HG02981 (cell line): ENCODE data around the gene KRTAP5-6.

ENCODE experiments used
- ATAC-seq: cut with Tn5 transposase; IDR thresholded peaks from one replicate; pipeline ENCODE4 v1.9.1; 2021; ENCODE audit warnings: mild to moderate bottlenecking, moderate library complexity; ENCODE audit not compliant: unreplicated experiment

Gene KRTAP5-6

DNA sequence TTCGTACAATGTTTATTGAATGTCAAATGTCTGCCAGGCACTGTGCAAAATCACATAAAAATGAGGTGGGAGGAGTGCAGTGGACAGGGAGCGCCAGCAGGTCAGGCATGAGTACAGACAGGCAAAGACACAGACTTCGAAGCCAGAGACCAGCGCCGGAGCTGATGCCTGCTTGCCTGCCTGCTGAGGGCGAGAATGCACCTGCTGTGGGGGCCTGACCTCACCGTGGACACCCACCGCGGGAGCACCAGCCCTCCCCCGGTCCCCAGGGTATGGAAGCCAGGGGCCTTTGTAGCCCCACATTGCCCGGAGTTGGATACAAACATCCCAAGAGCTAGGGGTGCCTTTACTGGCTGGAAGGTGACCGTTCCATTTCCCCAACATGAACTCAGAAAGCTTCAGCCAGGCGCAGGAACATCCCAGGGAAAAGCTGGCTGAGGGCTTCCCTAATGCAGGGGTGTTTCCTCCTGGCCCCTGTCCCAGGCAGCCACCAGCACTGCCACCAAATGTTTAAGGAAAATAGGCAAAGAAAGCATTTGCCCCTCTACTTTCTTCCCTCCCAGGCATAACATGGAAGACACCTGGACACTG is 35.5 kb downstream of the KRTAP5-6 start:
- no peak for ATAC-seq

DNA sequence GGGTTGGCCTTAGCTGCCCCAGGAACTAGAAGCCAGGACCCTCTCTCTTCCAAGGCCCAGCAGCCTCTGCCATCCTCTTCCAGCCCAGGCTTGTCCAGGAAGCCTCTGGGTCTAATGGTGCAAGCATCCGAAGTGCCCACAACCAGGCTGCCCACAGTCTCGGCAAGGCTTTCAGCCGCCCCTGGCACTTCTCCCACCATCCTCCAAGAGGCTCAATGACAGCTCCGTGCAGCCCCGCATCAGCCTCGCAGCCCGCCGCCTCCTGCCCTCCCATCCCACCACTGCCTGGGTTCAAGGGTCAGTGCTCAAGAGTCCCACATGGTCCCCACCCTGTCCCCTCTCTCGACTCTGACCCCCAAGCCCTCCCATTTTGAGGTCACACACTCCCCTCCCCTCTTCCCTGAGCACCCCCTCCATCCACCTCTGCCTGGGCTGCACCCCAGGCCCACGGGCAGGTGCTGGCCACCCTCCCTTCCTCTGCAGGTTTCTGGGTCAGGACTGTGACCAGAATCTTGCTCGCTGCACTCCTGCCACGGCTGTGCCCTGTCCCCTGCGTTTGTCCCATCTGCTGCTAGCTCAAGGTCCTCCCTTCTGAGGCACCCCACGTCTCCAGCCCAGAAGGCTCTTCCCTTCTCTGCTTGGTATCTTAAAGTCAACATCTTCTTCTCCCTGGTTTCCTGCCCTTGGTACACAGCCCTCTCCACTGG is 36.2 kb downstream of the KRTAP5-6 start:
- no peak for ATAC-seq

- ATAC-seq, result no peak
These were observed 37.0 kb downstream of the KRTAP5-6 start for GRCh38 chr11:1733716-1734640.

DNA sequence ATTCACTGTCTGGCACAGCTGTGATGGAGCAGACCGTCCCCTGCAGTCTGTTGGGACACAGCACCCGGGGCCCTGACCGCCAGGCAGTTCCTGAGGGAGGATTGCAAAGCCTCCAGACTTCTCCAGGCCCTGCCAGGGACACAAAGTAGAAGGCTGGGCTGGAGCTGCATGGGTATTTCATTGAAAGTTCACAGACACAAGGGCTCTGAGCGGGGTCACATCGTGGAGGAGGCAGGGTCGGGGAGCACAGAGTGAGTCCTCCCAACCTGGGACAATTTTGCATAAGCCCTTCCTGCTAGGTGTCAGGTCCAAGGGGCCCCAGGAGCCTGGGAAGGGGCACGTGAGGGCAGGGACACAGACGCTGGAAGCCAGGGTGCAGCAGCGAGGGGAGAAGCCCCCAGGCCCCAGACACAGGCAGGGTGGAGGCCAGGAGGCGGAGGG is 37.7 kb downstream of the KRTAP5-6 start:
- no peak for ATAC-seq

GRCh38 chr11:1735271-1735670 is 38.3 kb downstream of the KRTAP5-6 start:
- ATAC-seq, result no peak

- ATAC-seq, result no peak
These were observed 39.5 kb downstream of the KRTAP5-6 start for GRCh38 chr11:1736447-1736992.

GRCh38 chr11:1737080-1737757 is 40.2 kb downstream of the KRTAP5-6 start:
- no peak for ATAC-seq

DNA sequence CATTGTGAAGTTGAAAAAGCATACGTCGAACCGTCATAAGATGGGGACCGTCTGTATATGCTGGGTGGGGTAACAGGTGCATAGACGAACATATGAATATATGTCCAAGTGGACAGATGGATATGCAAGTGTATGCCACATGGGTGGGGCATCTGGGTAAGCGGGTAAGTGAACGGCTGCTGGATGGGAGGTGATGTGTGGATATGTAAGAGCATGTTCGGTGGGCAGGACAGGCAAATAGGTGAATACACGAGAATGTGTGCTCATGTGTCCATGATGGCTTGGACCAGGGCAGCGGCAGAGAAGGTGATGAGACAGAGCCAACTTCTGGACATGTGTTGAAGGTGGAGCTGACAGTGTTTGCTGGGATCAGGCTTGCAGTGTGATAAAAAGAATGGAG is 41.4 kb downstream of the KRTAP5-6 start:
- no peak for ATAC-seq

GRCh38 chr11:1739576-1739975 is 42.6 kb downstream of the KRTAP5-6 start:
- ATAC-seq, result no peak

- ATAC-seq, result no peak
These were observed 44.0 kb downstream of the KRTAP5-6 start for GRCh38 chr11:1740786-1741530.

DNA sequence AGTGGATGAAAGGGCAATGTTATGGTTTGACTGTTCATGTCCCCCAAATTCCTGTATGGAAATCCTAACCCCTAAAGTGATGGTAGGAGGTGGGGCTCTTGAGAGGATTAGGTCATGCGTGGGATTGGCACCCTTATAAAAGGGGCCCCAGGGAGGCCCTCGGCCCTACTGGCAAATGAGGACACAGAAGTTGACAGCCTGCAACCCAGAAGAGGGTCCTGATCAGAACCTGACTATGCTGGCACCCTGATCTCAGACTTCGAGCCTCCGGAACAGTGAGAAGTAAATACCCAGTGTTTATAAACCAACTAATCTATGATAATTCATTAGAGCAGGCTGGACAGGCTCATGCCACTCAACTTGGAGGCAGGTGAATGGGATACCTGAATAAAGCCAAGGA is 44.7 kb downstream of the KRTAP5-6 start:
- ATAC-seq, result no peak

DNA sequence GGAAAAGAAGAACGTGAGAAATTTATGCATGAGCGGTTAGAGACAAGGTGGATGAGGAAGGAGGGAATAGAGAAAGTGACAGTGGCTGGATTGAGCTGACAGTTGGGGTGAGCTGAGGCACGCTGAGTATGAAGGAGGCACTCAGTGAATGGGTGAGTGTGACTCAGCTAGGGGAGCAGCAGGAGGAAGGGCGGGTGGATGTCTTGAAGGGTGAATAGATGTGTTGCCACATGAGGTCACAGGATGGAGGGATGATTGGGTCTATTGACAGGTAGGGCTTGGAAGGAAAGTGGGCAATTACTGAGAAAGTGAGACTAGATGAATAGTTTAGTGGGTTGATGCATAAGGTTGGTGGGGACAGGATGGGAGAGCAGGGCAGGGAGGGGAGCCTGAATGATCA is 45.4 kb downstream of the KRTAP5-6 start:
- no peak for ATAC-seq

- no peak for ATAC-seq
These were observed 46.0 kb downstream of the KRTAP5-6 start for GRCh38 chr11:1742869-1743584.

DNA sequence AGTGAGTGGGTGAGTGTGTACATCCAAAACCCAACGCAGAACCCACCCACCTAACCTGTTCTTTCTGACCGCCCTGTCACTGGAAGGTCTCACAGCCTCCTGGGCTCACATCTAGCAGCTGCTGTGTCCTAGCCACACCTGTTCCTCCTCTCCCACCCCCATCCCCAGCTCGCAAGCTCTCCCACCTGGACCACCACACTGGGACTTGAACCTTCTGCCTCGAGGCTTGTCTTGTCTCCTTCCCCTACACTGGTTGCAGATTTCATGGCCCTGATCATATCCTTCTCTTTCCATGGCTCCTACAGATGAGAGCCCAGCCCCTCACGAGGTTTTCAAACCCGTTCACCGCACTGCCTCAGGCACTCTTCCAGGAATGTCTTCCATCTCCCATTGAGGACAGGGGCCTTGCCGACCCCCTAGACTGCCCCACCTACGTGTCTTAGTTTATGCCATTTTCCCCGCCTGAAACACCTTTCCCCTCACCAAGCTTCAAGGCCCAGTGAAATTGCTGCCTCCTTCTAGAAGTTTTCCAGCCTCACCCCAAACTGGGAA is 46.7 kb downstream of the KRTAP5-6 start:
- ATAC-seq, result no peak

DNA sequence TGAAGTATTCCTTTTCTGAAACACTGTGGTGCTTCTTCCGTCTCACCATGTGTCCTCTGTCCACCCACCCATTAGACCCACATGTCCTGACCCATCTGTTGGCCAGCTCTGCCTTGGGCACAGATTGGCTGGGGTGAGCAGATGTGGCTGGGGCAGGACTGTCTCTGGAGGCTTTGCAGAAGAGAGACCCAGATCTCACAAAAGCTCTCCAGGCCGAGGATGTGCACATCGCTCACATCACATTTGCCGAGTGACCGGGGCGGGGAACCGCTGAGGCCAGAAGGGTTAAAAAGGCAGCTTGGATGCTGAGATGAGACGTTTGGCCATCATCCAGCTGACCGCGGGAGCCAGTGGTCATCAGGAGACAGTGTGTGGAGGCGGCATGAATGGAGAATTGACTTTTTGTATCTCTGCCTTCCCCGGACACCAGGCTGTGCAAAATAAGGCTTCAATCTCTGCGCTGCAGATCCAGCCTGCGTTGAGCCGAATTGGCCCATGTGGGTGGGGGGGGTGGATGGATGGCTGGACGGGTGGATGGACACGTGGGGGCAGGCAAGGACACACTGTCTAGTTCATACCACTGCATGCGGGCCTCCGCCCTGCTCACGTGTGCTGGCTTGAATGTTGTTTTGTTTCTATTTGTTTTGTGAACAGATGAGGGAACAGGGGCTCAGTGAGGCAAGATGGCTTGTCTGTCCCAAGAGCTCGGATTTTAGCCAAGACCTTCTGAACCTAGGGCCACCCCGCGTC is 47.3 kb downstream of the KRTAP5-6 start:
- no peak for ATAC-seq

DNA sequence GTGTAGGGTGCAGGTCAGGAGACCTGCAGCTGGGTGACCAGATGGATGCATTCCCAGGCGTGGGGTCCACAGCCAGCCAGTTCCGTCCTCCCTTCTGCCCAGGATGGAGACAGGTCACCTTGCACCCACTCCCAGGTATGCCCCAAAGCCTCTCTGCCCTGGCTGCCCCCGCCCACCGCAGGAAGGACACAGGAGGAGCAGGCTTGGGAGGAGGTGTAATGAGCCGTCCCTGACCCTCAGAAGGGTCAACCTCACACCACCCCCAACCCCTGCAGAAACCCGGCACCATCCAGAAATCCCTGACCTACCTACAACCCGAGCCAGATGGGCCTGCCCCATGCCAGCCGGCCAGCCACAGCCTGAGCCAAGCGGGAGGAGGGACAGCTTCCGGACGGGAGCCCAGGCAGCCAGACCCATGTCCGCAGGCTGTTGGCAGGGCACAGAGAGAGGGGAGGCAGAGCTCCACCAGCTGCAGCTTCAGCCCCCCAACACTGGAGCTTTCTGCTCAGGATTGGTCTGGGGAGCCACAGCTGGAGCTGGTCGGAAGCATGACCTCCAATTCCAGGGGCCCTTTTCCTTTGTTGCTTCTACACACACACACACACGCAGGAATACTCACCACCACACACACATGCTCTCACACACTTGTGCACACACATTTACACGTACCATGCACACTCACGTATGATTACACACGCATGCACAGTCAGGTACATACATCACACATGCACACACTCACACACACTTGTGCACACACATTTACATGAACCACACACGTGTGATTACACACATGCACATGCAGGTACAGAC is 48.1 kb downstream of the KRTAP5-6 start:
- no peak for ATAC-seq

DNA sequence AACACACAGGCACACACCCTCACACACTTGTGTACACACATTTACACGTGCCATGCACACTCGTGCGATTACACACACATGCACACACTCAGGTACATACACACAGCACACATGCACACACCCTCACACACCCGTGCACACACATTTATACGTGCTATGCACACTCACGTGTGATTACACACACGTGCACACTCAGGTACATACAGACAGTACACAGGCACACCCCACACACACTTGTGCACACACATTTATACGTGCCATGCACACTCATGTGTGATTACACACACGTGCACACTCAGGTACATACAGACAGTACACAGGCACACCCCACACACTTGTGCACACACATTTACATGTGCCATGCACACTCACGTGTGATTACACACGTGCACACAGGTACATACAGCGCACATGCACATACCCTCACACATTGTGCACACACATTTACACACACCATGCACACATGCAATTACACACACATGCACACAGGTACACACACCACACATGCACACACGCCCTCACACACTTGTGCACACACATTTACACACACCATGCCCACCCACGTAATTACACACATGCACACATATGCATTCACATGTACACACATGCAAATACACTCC is 48.8 kb downstream of the KRTAP5-6 start:
- ATAC-seq, result no peak
